Fibroblast of skin of back (primary cell): Measurements from ENCODE around the gene RPL7L1. TPM values are rescaled to one million over a fixed set of nuclear protein-coding genes. Genes with fewer than 3 reads are reported as not detected.
"Not testable (repeated sequence)": the region's sequence is repeated elsewhere in the genome, so short reads cannot be mapped to it uniquely, and the experiment has no call there.

Experiments used
- DNase-seq: peaks from one replicate; pipeline ENCODE4 v3.0.0-alpha.2; 2013
- polyA plus RNA-seq, 2 experiments: library from polyadenylated mRNA; unstranded; fragments of 120-200 nt; gene quantifications; one replicate each; pipeline ENCODE4 v1.2.1, GENCODE V29; 2013; ENCODE audit not compliant: insufficient read length in 2 of 2

Gene RPL7L1
- polyA plus RNA-seq (2013, experiment 1 of 2; ENCODE audit: insufficient read length): 82.4 TPM
- 55.2 TPM for polyA plus RNA-seq (2013, experiment 2 of 2; ENCODE audit: insufficient read length)

DNA sequence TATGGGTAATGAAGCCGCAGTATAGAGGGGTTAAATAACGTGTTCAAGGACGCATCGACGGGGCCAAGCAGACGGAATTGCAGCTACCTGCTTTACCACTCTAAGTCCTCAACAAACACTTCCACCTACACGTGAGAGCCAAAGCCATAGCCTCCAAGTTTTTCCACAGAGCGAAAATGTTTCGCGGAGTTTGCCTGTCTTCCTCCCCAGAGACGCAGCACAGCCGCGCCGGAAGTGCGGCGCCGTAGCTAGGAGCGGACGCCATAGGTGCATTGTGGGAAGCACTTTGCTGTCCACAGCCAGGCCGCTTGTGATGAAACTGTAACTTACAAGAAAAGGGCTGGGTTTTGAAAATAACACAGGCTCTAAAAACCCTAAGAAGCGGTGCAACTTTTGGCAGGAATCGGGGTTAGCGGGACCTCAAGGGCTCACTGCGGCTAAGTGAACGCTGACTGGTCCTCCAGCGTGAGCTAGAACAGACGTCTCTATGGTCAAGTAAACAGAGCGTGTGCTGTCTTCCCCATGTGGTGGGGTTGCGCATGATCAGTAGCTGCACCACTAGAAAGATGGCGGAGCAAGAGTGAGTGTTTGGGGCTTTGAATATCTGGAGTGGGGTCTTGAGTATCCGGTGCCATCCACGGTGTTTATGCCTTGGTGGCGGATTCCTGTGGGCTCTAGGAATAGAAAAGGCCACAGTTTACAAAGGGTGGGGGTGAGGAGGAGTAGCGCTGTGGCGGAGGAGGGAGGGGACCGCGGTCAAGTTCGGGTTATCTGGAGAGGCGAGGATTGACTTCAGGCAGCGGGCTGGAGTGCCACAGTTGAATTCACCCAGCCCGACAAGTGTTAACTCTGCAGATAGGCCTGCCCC lies at the start of gene RPL7L1:
Gene RPL7L1 (plus strand): TSS at position 245 of the 868 bp plus-strand sequence. CDS start 295 bp downstream, at position 540.
- peak; percentile 91 for DNase-seq

DNA sequence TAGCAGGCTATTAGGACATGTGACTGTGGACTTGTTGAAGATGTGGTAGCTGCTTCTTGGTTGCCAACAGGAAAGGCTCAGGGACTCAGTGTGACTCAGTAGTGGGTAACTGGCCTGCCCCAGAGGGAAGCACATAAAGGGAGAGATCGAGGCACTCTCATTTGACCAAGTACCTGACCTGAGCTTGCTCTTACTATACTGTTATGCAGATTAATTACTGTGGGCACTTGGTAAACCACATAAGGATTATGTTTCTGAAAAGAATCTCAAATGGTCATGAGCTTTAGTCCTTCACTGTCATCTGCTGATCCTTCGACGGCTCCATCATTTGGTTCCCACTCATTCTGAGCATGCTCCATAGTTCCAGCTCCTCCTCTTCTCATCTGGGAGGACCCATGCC lies 48.2 kb upstream of the RPL7L1 start:
- DNase-seq: no peak

DNA sequence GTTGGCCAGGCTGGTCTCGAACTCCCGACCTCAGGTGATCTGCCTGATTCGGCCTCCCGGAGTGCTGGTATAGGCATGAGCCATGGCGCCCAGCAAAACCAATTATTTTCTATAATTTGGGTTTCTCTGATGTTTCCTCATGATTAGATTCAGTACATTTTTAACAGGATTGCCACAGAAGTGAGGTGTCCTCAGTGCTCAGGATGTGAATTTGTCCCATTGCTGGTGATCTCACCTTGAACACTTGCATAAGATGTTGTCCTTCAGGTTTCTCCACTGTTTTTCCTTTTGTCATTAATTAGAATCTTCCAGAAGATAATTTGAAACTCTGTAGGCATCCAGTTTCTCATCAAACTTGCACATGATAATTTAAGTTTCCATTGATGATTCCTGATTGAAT lies 45.4 kb upstream of the RPL7L1 start:
- DNase-seq: no peak

DNA sequence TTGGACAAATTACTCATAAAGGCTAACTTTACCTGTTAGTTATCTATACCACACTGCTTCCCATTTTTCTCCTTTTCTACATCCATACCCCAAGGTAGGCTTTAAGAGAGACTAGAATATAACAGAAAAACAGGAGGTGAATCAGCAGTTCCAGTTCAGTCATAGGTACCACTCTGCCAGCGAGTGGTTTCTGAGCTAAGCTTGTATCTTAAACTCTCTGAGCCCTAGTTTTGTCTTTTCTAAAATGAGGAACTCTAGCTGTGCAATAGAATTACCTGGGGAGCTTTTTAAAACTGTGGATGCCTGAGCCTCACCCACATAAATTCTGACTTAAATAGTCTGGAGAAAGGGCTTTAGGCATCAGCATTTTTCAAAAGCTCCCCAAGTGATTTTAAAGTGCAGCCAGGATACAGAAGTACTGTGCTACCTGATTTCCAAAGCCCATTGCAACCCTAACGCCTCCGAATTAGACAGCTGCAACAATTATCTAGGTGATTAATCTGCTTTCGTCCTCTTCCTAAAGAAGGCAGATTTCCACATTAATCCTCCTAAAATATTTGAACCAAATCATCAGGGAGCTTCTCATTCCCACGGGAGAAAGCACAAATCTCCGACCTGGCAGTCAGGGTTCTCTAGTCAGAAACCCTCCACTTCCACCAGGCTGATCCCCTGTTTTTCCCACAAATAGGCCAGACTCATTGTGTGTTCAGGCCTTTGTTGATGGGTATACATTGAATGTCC lies 37.4 kb upstream of the RPL7L1 start:
- DNase-seq: no peak

DNA sequence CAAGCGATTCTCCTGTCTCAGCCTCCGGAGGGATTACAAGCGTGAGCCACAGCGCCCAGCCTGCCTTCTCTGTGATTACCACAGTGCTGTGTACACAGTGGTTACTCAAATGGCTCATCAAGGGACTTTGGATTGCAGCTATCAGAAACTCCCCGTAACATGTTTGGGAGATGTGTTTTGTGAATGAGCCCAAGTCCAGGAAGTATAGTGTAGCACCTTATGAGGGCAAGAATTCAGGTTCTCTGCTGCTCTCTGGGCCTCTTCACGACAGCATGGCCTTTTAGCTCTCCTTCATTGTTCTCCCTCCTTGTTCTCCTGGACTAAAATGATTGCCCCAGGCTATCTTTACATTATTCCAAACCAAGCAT lies 34.1 kb upstream of the RPL7L1 start:
- no peak for DNase-seq

DNA sequence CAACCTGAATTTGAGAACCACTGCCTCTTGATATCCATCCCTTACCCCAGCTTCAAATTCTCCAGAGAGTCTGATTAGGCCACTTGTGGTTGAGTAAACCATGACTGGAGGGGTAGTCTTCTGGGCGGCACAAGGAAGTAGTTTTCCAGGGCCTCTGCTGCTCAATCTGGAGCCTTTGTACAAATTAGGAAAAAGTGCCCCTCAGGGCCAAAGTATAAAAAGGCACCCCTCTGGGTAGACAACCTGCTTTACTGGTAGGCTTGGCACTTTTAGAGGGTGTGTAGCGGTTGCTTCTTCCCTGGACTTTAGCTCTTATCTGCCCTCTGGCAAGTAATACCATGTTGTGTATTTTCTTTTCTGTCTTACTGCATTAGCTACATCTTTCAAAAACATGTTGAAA lies 32.9 kb upstream of the RPL7L1 start:
- DNase-seq: no peak

DNA sequence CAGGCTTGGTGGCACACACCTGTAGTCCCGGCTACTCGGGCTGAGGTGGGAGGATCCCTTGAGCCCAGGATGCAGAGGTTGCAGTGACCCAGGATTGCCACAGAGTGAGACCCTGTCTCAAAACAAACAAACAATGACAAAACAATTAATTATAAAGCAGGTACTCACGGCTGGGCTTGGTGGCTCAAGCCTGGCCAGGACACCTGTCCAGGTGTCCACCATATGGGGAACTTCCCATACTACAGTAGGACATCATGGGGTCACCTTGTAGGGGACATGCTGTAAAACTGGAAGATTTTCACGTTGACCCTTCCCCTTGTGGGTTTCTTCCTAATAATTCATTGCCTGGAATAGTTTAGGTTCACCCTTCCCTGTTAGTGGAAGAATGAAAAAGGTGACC lies 30.7 kb upstream of the RPL7L1 start:
- no peak for DNase-seq

DNA sequence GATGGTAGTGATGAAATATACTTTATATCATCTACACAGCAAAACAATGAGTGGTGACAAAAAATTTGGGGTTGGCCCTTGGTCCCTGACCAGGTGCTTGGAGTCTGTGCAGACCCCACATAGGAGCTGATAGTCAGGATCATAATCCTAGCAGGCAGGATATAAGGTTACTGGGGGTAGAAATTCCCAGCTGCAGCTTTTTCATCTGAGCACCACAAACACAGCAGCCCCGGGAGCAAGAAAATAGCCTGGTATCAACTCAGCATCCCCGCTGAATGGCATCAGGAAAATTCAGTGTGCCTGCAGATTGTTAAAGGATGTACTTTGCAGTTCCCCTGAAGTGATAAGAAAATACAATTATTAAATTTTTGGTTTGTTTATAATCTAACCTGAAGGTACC lies 27.8 kb upstream of the RPL7L1 start:
- no peak for DNase-seq

DNA sequence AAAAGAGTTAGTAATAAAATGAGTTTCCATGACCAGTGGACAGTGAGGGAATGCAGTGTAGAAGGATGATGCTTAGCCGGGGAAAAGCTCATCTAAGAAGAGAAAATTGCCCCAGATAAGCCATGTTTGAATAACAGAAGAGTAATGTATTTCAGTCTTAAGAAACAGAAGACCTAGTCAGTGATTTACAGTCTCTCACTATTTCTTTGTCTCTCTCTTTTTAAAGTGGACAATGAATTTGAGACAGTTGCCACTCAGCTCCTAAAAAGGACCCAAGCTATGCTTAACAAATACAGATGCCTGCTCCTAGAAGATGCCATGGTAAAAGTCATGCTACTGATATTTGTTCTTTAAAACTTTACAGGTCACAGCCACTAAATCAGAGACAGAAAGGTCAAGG lies 19.4 kb upstream of the RPL7L1 start:
- no peak for DNase-seq

DNA sequence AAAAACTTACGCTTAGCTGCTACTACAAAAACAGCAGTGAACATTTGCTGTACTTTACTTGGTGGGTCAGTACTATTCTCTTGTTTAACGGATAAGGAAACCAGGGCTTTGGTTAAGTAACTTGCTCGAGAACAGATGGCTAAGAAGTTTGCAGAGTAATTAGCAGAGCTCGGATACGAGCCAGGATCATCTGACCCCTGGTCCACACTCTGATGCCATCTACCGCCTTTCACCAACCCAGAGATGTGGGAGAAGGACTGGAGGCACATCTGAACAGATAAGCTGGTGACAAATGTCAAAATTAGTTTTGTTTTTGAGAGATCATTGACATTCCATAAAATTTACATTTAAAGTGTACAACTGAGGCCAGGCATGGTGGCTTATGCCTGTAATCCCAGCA lies 18.9 kb upstream of the RPL7L1 start:
- DNase-seq: no peak

DNA sequence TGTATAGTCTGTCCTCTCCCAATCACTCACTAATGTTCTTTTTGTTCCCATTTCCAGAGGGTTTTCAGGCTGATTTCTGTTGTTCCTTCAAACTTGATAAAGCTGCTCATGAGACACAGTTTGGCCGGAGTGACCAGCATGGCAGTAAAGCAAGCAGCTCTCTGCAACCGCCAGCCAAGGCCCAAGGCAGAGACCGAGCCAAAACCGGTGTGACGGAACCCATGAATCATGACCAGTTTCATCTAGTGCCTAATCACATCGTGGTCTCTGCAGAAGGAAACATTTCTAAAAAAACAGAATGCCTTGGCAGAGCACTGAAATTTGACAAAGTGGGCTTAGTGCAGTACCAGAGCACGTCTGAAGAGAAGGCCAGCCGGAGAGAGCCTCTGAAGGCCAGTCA lies 14.8 kb upstream of the RPL7L1 start:
- DNase-seq: no peak

DNA sequence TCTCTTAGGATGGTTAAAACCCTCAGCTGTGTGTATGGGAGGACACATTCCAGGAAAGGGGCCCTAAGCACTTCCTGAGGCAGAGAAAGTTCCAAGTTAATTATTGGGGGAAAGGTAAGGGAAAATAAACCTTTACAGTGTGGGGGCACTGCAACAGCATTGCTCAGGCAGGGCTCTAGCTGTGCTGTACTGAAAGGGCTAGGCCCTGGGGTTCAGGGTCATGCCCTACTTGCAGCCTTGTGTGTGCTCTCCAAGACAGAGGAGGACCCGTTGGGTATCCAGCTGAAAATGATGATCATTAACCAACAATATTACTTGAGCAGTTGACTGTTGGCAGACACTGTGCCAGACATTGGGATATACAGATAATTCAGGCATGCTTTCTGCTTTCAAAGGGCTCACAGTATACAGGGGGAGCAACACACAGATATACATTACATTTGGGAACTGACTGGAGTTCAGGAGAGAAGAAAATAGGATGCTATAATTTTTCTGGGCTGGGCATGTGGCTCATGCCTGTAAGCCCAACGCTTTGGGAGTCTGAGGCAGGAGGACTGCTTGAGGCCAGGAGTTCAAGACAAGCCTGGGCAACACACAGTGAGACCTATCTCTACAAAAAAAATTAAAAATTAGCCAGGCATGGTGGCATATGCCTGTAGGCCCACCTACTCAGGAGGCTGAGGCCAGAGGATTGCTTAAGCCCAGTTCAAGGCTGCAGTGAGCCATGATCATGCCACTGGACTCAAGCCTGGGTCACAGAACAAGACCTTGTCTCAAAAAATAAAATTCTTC lies 9.1 kb upstream of the RPL7L1 start:
- DNase-seq: no peak

DNA sequence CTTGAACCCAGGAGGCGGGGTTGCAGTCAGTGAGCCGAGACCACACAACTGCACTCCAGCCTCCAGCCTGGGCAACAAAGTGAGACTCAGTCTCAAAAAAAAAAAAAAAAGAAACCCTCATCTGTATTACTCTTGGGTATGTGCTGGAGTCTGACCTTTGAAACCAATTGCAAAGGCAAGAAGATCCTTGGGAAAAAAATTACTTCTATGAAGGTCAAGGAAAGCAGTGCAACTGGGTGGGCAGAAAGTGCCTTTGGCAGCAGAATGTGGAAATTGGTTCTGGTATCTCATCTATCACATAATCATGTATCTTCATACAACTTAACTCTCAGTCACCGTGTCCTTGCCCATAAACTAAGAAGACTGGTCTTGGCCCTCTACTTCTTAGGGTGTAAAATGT lies 7.7 kb upstream of the RPL7L1 start:
- no peak for DNase-seq

DNA sequence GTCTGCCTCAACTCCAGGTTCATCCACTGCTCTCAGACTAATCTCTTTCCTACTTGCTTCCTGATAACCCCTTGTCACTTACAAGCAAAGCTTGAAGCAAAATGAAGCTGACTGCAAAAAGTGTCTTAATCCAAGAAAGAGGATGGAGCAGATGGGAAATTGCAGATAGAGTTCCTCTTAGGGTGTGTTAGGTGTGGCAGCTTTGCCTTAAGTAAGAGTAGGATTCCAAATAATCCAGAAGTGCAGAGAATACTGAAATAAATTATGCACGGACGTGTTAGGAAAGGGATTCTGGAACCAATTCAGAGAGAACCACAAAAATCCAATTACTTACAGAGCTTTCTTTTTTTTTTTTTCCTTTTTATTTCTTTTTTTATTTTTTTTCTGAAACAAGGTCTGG lies 6.1 kb upstream of the RPL7L1 start:
- no peak for DNase-seq

DNA sequence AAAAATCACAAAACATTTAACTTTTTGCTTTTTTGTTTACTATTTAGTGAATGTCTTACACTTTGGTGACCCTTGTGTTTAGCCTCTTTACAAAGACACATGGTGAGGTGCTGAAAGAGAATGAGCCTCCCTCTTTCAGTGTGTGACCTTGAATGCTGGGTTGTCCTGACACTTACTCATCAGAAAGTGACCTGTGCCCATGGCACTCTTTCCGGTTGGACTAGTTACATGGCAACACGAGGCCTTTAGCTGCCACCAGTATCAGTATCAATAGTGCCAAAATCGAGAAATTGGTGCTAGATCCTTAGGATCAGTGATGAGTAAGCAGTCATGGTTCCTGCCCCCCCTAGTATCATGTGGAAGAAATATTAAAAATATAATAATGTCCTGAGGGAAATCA lies 1.7 kb upstream of the RPL7L1 start:
- no peak for DNase-seq

DNA sequence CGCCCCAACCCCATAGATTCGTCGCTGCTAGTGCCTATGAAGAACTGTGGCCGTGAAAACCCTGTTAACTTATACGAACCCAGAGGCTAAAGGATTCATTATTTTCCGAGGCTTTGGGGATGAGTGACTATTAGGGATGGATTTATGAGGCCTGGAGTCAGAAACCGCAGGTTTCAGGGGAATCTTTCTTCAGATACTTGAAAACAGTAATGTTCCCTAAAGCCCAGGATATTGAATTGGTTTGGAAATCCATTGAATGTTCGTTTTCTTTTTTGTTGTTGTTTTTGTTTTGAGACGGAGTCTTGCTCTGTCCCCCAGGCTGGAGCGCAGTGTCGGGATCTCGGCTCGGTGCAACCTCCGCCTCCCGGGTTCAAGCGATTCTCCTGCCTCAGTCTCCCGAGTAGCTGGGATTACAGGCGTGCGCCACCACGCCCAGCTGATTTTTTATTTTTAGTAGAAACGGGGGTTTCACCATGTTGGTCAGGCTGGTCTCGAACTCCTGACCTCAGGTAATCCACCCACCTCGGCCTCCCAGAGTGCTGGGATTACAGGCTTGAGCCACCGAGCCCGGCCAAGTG lies 913 bp downstream of the RPL7L1 start:
- DNase-seq: not testable (repeated sequence)

DNA sequence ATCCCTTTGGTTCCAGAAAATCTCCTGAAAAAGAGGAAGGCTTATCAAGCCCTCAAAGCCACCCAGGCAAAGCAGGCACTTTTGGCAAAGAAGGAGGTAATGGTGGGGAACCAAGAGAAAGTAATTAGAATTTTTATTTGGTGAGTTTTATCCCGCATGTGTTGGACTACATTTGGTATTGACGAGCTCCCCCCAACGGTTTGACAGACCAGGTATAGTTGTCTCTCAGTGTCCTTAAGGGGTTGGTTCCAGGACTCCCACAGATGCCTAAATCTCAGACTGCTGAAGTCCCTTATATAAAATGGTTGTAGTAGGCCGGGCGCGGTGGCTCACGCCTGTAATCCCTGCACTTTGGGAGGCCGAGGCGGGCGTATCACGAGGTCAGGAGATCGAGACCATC lies 1.5 kb downstream of the RPL7L1 start:
- DNase-seq: not testable (repeated sequence)

DNA sequence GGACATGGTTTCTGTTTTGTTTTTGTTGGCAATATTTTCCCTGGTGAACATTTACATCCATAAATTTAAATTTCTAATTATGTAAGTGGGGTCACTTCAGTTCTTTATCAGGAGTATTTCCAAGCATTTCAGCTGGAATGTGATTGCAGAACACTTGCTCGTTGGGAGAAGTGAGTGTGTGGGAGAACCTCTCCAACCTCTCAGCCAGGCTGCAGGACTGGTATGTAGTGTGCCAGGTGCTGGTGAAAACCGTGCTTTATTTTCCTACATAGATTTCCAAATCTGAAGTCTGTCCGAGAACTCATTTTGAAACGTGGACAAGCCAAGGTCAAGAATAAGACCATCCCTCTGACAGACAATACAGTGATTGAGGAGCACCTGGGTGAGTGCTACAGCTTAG lies 6.3 kb downstream of the RPL7L1 start:
- DNase-seq: no peak

DNA sequence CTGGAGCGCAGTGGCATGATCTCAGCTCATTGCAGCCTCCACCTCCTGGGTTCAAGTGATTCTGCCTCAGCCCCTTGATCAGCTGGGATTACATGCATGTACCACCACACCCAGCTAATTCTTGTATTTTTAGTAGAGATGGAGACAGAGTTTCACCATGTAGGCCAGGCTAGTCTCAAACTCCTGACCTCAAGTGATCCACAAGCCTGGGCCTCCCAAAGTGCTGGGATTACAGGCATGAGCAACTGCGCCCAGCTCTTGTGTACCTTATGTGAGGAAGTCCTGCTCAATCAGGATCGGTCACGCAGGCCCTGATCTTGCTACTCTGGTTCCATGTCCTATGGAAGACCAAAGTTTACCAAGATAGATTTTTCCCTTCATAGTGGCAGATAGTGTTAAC lies 8.8 kb downstream of the RPL7L1 start:
- DNase-seq: not testable (repeated sequence)

DNA sequence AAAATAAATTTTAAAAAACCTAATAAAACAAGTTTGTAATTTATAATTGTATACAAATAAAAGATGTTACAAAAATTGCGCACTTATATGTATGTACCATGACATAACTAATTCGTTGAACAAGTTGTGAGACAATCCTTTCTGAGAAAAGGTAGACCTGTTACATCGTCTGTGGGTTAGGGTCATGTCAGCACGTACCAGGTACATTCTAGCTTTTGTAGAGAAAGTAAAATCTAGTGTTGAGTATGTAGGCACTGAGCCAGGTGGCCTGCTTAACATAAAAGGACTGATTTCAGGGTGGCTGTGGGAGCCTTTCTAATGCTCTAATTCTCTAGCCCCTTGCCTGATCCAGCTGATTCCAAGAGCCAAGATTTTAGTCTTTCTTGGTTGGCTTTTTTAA lies 10.4 kb downstream of the RPL7L1 start:
- no peak for DNase-seq

DNA sequence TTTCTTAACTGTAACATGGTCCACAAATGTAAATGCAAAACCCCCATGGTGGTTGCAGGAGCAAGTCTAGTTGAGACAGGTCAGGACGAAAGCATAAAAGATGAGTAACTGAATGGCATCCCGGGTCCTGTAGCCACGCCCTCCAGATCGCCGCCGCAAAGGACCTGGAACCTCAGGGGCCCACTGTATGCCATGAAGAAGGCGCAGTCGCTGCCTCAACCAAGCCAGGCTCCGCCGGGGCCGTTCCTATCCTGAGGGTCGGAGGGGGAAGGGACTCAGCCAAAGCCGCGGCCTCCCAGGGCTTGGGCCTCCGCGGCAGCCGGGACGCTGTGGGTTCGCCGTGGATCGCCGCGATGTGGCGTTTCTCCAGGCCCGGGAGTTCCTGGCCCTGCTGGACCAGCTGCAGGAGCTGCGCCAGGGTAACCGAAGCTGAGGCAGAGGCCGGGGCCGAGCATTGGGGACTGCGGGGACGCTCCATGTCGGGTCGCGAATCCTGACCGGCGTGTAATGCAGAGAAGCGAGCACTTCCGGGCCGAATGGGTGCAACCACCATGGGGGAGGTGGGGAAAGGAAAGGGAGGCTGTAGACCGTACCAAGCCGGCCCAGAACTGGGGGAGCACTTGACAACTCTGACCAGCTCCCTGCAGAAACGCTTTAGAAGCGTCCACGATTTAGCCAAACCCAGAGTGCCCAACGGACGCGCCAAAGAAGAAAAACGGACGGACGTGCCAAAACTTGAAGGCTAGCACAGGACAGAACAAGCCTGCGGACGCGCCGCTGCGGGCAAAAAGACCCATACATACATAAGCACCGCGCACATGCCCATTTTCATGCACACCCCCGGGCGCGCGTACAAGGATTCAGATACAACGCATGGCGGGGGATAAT lies 11.1 kb downstream of the RPL7L1 start:
- DNase-seq: peak; percentile 98
